ENCODE data around the gene LTBR.
"Not testable (repeated sequence)": the region's sequence is repeated elsewhere in the genome, so short reads cannot be mapped to it uniquely, and the experiment has no call there.

Gene LTBR

DNA sequence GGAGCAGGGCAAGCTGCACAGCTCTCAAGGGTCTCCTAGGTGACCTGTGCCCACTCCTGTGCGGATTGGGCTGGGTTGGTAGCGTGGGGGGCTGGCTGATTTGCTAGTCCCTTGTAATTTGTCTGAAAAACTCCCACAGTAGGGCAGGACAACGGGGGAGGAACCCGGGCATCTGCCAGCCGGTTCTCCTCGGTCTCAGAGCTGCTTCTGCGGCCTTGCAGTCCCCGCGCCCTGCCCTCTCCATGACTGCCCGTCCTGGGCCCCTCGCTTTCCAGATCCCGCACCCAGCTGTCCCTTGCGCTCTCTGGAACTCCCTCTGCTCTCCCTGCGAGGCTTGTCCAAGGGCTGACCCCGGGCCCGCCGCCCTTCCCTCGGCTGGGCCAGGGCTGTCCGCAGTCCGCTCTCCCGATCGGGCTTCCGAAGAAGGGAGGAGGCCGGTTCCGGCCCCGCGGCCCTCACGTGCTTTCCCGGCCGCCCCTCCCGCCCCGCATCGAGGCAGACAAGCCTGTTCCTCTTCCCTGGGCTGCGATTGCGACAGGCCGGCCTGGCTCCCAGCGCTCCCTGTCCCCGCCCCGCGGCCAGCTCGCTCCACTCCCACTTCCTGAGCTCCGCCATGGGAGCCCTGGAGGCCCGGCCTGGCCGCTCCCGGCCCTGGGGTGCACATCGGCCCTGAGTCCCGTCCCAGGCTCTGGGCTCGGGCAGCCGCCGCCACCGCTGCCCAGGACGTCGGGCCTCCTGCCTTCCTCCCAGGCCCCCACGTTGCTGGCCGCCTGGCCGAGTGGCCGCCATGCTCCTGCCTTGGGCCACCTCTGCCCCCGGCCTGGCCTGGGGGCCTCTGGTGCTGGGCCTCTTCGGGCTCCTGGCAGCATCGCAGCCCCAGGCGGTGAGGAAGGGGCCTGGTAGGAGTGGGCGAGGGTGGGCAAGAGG, at the start of gene LTBR:
TSS of gene LTBR (plus strand) at position 591 of the 927 bp plus-strand sequence. CDS start at position 788, 197 bp downstream.
- DNase-seq, result no peak

GRCh38 chr12:6334359-6334758, 49.6 kb upstream of the LTBR start:
- no peak for DNase-seq

GRCh38 chr12:6334940-6335450, 49.0 kb upstream of the LTBR start:
- DNase-seq, result no peak

DNA sequence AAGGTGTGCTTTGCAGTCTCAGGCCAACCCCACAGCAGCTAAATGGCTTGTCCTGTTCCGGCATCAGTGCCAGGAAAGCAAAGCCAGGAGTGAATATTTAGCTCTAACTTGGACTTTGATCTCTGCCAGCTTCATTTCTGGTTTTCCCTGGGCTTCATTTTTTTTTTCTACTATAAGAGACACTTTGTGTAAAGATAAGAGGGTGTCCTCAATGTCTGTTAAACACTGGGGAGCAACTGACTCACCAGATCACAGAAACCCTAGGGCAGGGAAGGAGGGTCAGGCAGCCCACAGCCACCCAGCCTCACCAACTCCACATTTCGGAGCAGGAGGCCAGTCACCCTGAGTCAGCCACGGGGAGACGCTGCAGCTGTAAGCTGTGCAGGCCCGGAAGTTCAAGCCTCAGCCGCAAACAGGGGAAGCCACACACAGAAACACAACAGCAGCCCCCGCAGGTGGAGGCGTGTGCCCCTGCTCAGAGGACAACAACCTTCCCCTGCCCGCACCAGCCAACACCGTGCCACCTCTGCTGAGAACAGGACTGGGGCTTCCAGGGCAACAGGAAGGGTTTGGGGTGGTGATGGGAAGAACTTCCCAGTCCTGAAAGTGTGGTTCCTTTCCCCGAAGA, 48.4 kb upstream of the LTBR start:
- DNase-seq, result no peak

DNA sequence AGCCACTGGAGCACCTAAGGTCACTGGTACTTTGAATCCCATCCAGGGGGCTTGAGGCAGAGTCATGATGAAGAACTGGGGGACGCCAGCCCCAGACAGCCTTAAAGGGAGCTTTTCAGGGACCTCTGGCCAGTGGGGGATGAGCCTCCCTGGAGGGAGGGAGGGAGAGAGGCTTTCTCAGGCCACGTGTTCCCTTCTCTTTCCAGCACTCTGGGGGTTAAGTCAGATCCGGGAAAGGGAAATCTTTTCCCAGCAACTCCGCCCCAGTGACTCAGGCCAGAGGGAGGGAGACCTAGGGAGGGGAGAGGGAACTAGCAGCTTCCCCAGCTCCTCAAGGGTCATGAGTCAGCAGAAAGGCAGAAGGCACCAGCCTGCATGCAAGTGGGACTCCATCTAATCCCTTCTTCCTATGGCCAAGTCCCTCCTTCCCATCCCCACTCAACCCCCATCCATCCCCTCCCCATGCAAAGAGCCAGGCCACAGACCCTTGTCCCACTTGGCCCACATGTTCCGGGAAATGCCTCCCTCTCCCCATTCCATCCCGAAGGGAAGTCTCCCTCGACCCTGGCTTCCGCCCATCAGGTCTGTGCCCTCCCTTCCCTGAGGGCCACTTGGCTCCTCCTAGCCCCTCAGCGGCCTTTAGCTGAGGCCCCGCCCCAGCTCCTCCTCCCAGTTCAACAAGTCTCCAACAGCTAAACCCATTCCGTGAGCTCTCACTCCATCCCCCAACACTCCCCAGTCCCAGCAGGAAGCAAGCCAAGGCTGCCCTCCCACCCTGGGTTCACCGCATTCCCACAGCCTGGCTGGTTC, 47.7 kb upstream of the LTBR start:
- DNase-seq, result peak; percentile 60

GRCh38 chr12:6336889-6337853, 46.8 kb upstream of the LTBR start:
- no peak for DNase-seq

DNA sequence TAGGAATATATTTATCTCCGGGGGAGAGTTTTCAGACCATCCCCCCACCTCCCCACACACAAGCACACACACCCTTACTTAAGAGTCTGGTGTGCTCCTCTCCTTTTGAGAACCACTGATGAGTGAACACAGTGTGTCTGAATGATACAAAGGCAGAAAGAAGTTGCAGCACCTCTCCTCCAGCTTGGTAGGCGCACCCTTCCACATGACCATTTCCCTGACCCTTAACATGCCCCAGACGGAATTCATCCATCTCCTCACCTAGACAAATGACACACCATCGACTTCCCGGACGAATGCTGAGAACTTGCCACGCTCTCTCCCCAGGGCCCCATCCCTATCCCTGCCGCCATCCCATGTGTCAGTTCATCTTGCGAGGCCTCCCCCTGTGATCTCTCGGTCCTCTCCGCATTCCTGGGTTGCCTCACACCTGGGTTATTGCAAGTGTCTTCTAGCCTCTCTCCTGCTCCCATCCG, 46.0 kb upstream of the LTBR start:
- no peak for DNase-seq

DNA sequence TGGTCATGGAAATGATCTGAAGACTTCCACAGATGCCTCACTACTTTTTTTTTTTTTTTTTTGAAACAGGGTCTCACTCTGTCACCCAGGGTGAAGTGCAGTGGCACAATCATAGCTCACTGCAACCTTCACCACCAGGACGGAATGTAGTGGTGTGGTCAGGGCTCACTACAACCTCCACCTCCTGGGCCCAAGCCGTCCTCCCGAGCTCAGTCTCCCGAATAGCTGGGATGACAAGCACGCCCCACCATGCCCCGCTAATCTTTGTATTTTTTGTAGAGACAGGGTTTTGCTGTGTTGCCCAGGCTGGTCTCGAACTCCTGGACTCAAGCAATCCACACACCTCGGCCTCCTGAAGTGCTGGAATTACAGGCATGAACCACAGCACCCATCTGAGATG, 45.4 kb upstream of the LTBR start:
- DNase-seq, result not testable (repeated sequence)

DNA sequence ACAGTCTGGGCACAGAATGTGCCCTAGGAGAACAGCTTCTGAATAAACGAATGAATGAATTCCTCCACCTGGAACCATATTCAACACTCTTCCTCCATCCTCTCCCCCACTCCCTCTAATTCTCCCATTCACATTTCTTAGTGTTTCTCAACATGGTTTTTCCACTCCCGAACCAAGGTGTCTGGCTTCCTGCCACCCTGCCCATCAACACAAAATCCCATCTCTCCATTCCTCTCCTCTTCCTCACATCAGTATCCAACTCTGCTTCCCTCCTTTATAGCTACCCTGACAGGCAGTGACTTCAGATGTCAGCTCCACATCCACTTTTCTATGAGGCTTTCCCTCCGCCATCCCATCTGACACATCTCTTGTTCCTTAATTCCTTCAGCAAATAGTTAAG, 45.0 kb upstream of the LTBR start:
- DNase-seq, result no peak

DNA sequence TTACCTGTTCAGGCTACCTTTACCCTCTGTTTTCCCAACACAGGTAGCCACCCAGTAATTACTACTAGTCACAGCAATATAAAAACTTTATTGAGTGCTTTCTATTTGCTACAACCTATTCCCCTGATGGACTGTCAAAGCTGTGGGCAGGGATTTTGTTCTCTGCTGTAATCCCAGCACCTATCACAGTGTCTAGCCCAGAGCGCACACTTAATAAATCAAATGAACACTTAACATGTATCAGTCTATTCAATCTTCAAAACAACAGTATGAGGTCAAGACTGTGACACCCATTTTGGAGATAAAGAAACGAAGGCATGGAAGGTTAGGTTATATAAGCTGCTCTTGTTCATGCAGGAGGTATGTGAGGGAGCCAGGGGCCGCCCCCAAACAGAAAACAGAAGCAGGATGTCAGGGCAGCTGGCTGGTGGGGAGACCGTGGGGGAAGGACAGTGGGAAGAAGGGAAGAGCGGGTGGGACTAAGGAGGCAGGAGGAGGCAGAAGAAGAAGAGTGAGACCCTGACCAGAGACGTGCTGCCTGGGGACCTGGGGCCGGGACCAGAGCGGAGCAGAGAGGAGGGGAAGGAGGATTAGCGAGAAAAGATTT, 43.8 kb upstream of the LTBR start:
- no peak for DNase-seq

GRCh38 chr12:6340745-6341416, 43.1 kb upstream of the LTBR start:
- DNase-seq, result no peak

GRCh38 chr12:6341417-6342139, 42.4 kb upstream of the LTBR start, which contains the start of gene TNFRSF1A:
TNFRSF1A (minus strand) TSS chr12:6342076; CDS start chr12:6341814, 262 bp downstream.
- no peak for DNase-seq

DNA sequence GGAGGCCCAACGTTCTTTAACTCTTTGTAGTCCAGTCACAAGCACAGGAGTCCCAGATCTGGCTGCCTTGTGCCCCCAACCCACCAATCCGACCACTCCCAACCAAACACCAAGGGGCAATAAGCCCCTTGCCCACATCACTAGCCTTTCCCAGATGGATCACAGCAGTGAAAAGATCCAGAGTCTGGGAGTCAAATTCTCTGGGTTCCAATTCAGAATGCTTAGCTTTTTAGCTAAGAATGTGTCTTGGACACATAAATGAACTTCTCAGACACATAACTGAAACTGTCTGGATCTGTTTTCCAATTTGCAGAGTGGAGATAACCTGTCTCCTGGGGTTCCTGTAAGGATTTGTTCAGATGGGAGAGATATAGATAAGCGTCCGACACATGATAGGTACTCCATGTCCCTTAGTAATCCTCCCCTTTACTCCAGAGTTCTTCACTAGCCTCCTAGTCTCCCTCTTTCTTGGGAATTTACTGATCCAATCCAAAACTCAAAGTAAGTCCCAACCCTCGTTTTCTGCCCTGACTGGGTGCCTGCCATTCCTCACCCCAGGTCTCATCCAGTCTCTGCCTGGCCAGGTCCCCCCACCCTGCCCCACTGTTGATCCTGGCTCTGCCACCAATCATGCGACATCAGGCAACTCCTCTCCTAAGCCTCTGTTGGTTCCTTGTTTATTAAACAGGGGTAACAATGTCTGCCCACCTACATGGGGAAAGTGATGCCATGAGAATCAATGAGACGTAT, 41.6 kb upstream of the LTBR start:
- DNase-seq, result no peak

- no peak for DNase-seq
These were observed 40.4 kb upstream of the LTBR start for GRCh38 chr12:6343518-6343917.

DNA sequence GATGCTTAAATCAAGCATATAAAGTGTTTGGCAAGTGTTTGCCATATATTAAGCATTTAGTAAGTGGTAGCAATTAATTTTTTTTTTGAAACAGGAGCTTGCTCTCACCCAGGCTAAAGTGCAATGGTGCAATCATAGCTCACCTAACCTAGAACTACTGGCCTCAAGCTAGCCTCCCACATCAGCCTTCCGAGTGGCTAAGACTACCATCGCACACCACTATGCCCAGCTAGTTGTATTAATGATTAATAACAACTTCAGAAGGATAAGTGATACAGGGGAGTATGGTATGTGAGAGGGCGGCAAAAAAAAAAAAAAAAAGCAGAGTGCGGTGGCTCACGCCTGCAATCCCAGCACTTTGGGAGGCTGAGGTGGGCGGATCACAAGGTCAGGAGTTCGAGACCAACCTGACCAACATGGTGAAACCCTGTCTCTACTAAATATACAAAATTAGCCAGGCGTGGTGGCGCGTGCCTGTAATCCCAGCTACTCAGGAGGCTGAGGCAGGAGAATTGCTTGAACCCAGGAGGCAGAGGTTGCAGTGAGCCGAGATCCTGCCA, 39.8 kb upstream of the LTBR start:
- DNase-seq, result not testable (repeated sequence)

DNA sequence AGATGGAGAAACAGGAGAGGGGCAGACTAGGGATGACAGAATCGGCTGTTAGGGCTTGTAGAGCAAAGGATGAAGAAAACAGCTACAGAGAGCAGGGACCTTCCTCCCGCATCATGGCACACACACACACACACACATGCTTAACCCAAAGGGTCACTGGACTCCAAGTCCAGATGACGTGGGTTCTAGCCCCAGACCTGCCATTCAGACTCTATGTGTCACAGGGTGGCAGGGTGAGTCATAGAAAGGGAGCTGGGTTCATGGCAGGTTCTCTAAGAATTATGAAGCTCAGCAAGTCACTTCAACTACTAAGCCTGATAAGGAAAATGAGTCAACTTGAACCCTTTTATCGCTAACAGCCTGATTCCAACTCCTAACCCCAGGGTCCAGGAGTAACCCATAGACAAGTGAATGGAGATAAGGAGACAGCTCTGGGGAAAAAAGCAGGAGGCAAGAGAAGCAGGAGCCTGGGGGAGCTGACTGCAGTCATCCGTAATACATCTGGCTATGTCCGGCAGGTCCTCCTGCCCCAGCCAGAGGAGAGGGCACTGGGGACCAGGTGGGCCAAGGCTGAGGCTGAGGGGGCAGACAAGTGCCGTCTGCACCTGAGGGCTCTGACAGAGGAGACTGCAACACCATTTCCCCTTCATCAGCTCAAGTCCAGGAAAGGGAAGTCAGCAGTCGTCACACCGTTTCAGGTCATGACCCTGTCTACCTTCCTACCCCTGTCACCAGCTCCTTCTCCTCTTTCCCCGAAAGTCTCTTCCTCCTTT, 38.5 kb upstream of the LTBR start:
- DNase-seq, result no peak

GRCh38 chr12:6346235-6346832, 37.6 kb upstream of the LTBR start:
- no peak for DNase-seq

DNA sequence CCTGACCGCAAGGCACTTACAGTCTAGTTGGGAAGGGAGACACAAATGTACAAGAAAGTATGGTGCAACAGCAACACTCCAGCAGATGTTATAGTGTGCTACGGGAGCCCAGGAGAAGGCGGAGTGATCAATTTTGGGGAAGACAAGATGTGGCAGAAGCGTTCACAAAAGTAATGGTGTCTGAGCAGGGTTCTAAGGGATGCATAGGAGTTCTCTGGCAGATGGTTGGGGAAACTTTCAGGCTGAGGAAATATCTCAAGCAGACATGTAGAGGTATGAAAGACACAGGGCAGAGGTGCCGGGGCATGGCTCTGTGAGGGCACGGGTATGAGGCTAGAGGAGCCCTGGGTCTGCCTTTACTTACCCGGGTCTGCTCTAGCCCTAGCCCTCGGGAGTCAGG, 37.0 kb upstream of the LTBR start:
- no peak for DNase-seq

Data from SIG-M5 (cell line).